Left hindlimb (tissue), 1 donor: ENCODE measurements around the gene OR10D3.
"Not testable (repeated sequence)": the region's sequence is repeated elsewhere in the genome, so short reads cannot be mapped to it uniquely, and the experiment has no call there.

Source experiments
- DNase-seq: peaks from one replicate; pipeline ENCODE4 v3.0.0-alpha.2; 2018

OR10D3 gene

GRCh38 chr11:124195189-124195734 is 12.1 kb downstream of the OR10D3 start:
- DNase-seq: no peak

- no peak for DNase-seq
Observed at GRCh38 chr11:124197999-124198398, 14.9 kb downstream of the OR10D3 start.

- no peak for DNase-seq
Observed at GRCh38 chr11:124198897-124199296, 15.8 kb downstream of the OR10D3 start.

- no peak for DNase-seq
Observed at GRCh38 chr11:124199702-124200101, 16.6 kb downstream of the OR10D3 start.

GRCh38 chr11:124200671-124201070 is 17.5 kb downstream of the OR10D3 start:
- DNase-seq: no peak

GRCh38 chr11:124202951-124203350 is 19.8 kb downstream of the OR10D3 start:
- no peak for DNase-seq

DNA sequence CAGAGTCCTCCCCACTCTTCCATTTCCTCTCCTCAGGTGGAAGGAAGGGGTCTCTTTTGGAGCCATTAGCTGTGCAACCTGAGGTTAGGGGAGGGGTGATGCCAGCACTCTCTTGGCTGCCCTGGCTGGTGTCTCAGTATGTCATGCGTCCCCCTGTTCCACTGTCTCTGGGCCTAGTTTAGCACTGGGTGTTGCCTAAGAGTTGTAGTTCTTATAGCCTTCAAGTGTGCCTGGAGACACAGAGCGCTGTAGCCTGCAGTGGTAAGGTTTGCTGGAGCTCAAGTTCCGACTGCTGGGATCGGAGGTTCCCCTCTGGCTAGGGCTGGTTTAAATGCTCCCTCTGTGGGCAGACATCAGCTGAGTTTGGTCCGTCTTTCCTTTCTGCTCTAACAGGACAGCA is 20.9 kb downstream of the OR10D3 start:
- DNase-seq: no peak

DNA sequence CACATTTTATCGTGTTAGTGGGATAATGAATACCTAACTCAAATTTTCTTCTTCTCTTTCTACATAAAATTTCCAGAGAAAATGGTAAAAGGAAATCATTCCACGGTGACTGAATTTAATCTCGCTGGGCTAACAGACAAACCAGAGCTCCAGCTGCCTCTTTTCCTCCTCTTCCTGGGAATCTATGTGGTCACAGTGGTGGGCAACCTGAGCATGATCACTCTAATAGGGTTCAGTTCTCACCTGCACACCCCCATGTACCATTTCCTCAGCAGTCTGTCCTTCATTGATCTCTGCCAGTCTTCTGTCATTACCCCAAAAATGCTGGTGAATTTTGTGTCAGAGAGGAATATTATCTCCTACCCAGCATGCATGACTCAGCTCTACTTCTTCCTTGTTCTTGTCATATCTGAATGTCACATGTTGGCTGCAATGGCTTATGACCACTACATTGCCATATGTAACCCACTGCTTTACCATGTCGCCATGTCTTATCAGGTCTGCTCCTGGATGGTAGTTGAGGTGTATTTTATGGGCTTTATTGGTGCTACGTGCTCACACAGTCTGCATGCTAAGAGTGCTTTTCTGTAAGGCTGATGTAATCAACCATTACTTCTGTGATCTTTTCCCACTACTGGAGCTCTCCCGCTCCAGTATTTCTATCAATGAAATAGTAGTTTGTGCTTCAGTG is 24.1 kb downstream of the OR10D3 start:
- DNase-seq: no peak

DNA sequence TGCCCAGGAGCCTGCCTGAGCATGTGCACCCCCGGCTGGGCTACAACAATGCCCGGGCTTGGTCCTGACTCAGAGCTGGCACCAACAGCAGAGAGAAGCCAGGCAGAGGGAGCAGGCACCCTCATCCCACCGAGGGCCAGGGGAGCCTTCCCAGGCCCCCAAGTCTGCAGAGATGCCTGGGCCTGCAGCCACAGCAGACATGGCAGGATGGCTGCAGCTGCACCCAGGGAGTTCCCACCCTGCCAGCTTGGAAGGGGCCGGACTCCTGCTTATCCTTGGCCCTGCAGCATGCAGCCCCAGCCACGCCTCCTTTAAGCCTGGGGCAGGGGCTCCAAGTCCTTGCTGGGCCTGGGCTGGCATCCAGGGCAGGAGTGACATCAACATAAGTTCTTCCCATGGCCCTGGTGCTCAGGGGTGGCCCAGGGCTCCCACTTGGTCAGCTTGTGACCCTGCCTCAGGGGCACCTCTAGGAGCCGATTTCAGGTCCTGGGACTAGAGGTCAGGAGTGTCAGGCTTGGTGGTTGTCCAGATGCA is 26.7 kb downstream of the OR10D3 start:
- DNase-seq: no peak

GRCh38 chr11:124210421-124210820 is 27.3 kb downstream of the OR10D3 start:
- DNase-seq: no peak

DNA sequence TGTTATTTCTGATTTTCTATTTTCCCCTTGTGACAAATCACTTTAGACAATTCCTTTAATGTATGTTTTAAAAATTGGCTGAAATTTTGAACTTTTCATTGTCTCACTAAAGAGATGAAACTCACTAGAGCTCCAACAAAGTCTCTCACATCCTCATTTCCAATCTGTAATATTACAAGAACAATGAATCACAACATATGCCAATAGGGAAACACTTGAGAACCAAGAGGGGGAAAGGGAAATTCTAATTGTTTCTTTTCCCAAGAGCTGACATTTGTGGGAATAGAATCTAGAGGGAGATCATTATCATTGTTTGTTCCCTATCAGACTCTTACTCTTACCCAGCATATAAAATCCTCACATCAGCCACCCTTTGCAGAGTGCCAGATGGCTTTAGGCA is 28.2 kb downstream of the OR10D3 start:
- DNase-seq: no peak

DNA sequence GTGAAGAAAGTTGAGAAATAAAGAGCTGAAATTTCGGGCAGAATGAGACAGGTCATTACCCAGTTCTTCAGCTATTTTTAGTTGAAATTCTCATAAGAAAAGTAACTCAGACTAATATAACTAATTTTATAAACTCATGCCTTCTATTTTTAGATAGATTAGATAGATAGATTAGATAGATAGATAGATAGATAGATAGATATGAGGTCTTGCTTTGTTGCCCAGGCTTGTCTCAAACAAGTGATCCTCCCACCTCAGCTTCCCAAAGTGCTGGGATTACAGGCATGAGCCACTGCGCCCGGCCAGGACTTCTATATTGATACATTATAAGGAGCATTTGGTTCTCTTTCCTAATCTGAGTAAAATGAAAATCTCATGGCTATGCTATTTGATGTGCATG is 30.9 kb downstream of the OR10D3 start:
- DNase-seq: no peak

DNA sequence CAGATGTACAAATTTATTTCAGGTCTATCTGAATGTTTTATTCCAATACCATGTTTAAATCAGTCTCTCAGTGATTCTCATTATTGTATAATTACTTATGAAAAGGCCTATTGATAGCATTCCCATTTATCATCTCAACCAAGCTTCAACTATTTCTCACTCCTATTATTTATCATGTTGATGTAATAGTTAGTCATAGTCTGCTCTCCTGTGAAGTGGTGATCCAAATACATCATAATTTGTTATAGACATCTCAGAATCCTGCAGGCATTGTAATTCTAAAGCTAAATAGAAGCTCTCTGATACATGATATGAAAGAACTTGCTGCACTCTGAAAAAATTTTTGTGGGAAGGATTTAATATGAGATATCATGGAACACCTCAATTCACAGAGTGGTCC is 36.0 kb downstream of the OR10D3 start:
- no peak for DNase-seq

GRCh38 chr11:124222407-124222806 is 39.3 kb downstream of the OR10D3 start:
- no peak for DNase-seq

DNA sequence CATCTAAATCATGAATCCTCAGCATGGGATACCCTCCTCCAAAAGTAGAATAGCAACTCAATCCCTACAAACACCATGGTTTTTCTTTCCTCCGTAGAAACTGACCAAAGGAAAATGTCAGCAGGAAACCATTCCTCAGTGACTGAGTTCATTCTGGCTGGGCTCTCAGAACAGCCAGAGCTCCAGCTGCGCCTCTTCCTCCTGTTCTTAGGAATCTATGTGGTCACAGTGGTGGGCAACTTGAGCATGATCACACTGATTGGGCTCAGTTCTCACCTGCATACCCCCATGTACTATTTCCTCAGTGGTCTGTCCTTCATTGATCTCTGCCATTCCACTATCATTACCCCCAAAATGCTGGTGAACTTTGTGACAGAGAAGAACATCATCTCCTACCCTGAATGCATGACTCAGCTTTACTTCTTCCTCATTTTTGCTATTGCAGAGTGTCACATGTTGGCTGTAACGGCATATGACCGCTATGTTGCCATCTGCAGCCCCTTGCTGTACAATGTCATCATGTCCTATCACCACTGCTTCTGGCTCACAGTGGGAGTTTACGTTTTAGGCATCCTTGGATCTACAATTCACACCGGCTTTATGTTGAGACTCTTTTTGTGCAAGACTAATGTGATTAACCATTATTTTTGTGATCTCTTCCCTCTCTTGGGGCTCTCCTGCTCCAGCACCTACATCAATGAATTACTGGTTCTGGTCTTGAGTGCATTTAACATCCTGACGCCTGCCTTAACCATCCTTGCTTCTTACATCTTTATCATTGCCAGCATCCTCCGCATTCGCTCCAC is 41.7 kb downstream of the OR10D3 start:
- DNase-seq: not testable (repeated sequence)

DNA sequence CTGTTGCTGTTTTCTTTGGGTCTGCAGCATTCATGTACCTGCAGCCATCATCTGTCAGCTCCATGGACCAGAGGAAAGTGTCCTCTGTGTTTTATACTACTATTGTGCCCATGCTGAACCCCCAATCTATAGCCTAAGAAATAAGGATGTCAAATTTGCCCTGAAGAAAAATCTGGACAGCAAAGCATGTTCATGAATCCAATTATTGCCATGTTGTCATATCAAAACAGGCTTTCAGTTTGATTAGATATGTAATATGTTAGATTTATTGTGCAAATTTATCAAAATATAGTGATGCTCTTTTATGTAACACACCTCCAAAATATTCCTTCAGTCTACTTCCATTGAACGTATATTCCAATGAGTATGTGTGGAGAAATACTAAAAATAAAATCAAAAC is 42.3 kb downstream of the OR10D3 start:
- DNase-seq: no peak

DNA sequence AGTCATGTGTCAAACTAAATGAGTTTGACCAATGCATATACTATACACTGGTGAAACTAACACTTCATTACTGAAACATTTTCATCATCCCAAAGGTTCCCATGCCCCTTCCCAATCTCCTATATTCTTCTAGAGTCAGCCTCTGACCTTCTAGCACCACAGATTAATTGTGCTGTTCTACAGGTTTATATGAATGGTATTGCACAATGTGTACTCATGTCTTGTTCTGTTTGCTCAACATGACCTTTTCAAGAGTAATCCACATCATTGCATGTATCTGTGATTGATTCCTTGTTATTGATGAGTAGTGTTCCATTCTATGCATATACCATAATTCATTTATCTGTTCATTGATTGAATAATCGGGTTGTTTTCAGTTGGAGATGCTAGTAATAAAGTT is 50.2 kb downstream of the OR10D3 start:
- DNase-seq: no peak
